GM21447 (cell line): ENCODE data around the gene UAP1L1.

Experiments used
- ATAC-seq: cut with Tn5 transposase; IDR thresholded peaks from one replicate; pipeline ENCODE4 v1.9.1; 2021; ENCODE audit not compliant: unreplicated experiment

Gene UAP1L1

GRCh38 chr9:137041124-137041523 lies 36.2 kb upstream of the UAP1L1 start:
- no peak for ATAC-seq

GRCh38 chr9:137042751-137043727 lies 34.3 kb upstream of the UAP1L1 start:
- no peak for ATAC-seq

- ATAC-seq = no peak
Measured at GRCh38 chr9:137044037-137044436, 33.3 kb upstream of the UAP1L1 start.

- ATAC-seq = no peak
Measured at GRCh38 chr9:137044502-137045177, 32.7 kb upstream of the UAP1L1 start.

- ATAC-seq = no peak
Measured at GRCh38 chr9:137045294-137046087, 31.8 kb upstream of the UAP1L1 start.

GRCh38 chr9:137046088-137046787 lies 31.1 kb upstream of the UAP1L1 start, which contains the start of gene NPDC1:
NPDC1 (minus strand) TSS chr9:137046177; CDS start chr9:137045989, 188 bp downstream.
- ATAC-seq = no peak

- ATAC-seq = no peak
Measured at GRCh38 chr9:137048655-137049543, 28.4 kb upstream of the UAP1L1 start.

GRCh38 chr9:137049544-137050449 lies 27.5 kb upstream of the UAP1L1 start:
- ATAC-seq = no peak

GRCh38 chr9:137050570-137050969 lies 26.7 kb upstream of the UAP1L1 start:
- no peak for ATAC-seq

- ATAC-seq = no peak
Measured at GRCh38 chr9:137051145-137051724, 26.1 kb upstream of the UAP1L1 start.

GRCh38 chr9:137052293-137052692 lies 25.0 kb upstream of the UAP1L1 start:
- ATAC-seq = no peak

- no peak for ATAC-seq
Measured at GRCh38 chr9:137052998-137053943, 24.0 kb upstream of the UAP1L1 start.

- ATAC-seq = no peak
Measured at GRCh38 chr9:137053944-137054931, 23.1 kb upstream of the UAP1L1 start, which contains the start of gene ENTPD2. ENTPD2 (minus strand) TSS chr9:137054061; CDS start chr9:137053997, 64 bp downstream.

- no peak for ATAC-seq
Measured at GRCh38 chr9:137054932-137055384, 22.4 kb upstream of the UAP1L1 start.
